SH-SY5Y (cell line): ENCODE measurements around the gene SLC44A5.

ENCODE experiments used
- GATA2 ChIP-seq: IDR thresholded peaks from 2 replicates; pipeline ENCODE4 v1.6.1; 2011; ENCODE audit warnings: mild to moderate bottlenecking, low read depth, low read length
- GATA3 ChIP-seq: IDR thresholded peaks from 2 replicates; pipeline ENCODE4 v1.6.1; 2011; ENCODE audit warnings: low read depth, mild to moderate bottlenecking, low read length, moderate library complexity

SLC44A5 gene

GRCh38 chr1:75611014-75611413, at the start of gene SLC44A5:
Gene SLC44A5 (minus strand): TSS chr1:75611114. CDS start chr1:75541447, 69,667 bp downstream.
- no peak for TF ChIP-seq GATA2
- no peak for TF ChIP-seq GATA3

GRCh38 chr1:75655931-75656330, 45.0 kb upstream of the SLC44A5 start:
- no peak for TF ChIP-seq GATA3
- TF ChIP-seq GATA2, result no peak

DNA sequence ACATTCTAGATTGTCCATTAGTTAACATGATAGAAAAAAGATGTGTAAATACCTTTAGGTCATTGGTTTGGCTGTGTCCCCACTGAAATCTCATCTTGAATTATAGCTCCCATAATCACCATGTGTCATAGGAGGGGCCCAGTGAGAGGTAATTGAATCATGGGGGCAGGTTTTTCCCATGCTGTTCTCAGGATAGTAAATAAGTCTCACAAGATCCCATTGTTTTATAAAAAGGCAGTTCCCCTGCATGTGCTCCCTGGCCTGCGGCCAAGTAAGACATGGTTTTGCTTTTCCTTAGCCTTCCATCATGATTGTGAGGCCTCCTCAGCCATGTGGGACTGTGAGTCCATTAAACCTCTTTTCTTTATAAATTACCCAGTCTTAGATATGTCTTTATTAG, 32.5 kb upstream of the SLC44A5 start:
- no peak for TF ChIP-seq GATA2
- no peak for TF ChIP-seq GATA3

GRCh38 chr1:75641325-75641724, 30.4 kb upstream of the SLC44A5 start:
- TF ChIP-seq GATA3, result no peak
- no peak for TF ChIP-seq GATA2

GRCh38 chr1:75640137-75640536, 29.2 kb upstream of the SLC44A5 start:
- TF ChIP-seq GATA2 (no peak), GATA3 (no peak)

DNA sequence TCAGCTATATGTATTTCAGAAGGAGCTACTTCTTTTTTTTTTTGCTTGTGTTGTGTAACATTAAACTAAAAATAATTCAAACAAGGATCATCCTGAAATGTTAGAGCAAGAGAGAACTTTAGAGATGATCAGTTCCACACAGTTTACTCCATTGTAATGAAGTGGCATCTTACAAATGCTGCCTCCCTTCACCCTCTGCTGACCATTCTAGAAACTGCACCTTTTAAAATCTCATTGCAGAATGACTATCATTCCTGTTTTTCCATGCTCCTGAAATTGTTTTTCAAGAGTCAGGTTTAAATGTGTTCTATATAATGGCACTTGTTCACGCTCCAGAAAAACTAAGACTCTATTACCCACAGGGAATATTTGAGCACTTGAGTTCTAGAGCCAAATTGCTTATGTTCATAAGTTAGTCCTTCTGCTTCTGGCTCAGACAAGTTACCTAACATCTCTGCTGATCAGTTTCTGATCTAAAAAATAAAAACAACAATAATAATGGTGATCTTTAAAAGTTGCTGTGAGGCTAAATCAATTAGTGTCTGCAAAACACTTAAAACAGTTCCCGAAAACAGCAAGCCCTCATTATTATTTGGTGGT, 21.5 kb upstream of the SLC44A5 start:
- TF ChIP-seq GATA2 (no peak), GATA3 (no peak)

DNA sequence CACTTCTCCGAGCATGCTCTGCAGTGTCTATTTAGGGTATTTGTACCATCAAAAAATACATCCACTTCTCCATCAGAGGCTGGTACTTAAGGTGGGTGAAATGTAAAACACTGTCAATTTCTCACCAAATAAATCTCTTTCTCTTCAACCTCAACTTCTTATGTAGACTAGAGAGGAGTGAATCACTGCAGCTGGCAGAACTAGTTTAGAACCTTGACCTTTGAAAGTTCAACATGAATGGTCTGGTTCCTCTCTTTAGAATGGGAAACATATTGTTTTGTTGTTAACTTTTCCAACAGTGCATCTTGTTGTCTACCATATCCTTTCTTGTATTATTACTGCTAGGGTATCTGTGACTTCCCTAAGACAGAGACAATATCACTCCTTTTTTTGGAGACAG, 20.1 kb upstream of the SLC44A5 start:
- TF ChIP-seq GATA2, result no peak

DNA sequence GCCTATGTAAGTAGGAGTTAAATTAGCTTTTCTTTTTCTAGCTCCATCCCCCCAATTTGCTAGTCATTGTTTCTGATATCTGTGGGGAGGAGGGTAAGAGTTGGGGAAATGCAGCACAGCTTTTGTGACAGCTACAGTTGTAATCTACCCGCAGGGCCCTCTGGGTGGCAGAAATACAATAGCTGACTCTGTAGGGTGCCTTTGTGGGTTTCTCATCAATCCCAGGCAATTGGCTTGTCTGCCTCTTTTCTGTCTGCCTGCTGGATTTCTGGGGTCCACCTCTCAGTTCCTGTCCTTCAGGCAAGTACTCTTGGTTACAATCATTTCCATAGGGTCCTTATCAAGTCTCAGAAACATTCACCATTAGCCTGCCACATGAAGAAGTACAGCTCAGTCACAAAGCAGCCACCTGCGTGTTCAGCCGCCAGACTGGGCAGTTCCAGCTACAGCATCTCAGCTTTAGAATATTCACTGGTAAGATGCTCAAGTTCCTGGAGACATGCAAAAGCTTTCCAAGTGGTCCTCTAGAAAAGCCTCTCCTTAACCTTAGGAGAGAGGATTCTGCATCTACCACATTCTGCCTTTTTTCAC, 19.2 kb upstream of the SLC44A5 start:
- no peak for TF ChIP-seq GATA2
- no peak for TF ChIP-seq GATA3

- TF ChIP-seq GATA2, result no peak
These were observed 14.9 kb upstream of the SLC44A5 start for GRCh38 chr1:75625795-75626194.

DNA sequence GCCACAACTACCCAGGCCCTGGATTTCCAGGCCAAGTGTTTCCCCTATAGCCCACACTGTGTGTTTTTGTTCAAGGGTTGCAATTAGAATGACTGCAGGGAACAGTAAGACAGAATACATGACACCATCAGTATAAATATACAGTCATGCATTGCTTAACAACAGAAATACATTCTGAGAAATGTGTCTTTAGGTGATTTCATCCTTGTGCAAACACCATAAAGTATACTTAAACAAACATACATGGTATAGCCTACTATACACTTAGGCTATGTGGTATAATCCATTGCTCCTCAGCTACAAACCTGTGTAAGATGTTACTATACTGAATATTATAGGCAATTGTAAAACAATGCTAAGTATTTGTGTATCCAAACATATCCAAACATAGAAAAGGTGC, 7.5 kb upstream of the SLC44A5 start:
- TF ChIP-seq GATA3, result no peak
- no peak for TF ChIP-seq GATA2

DNA sequence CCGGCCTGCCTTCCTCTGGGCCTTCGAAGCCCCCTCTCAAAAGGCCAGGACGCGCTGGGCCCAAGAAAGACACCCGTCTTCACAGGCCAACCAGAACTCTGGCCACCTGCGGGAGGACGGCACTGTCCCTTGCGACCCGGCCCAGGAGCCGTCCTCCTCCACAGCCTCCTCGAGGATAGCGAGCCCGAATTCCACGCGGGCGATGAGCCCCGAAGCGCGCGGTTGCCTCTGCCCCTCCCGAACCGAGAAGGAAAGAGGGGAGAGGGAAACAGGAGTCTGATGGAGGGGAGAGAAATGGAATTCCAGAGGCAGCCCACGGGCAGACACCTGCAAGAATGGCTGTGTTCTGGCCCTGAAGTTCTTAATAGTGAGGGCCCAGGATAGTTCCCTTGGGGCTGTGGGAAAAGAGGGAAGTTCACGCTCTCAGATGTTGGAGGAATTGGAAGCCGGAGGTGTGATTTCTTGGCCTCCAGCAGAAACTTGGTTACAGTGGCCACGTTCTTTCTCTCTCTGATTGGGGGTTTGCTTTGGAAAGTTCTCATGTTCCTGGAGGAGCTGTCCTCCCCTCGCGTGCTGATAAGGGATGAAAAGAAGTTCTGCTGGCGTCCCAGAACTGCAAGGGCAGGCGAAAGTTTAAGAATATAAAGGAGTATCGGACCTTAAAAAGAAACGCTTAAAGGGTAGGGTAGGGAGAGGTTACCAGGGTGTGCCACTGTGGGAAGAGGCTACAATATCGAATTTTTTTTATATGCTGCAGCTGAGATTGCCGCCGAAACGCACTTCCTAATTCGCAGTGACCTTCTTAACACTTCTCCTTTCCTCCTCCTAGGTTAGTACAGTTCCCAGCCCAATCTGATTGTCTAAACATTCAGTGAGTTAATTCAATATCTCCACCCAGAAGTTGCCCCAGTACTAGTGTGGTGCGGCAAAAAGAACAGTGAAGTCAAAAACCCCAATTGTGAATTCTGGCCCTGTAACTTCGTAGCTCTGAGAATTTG, 5.8 kb upstream of the SLC44A5 start:
- TF ChIP-seq GATA3, result no peak
- TF ChIP-seq GATA2, result no peak

DNA sequence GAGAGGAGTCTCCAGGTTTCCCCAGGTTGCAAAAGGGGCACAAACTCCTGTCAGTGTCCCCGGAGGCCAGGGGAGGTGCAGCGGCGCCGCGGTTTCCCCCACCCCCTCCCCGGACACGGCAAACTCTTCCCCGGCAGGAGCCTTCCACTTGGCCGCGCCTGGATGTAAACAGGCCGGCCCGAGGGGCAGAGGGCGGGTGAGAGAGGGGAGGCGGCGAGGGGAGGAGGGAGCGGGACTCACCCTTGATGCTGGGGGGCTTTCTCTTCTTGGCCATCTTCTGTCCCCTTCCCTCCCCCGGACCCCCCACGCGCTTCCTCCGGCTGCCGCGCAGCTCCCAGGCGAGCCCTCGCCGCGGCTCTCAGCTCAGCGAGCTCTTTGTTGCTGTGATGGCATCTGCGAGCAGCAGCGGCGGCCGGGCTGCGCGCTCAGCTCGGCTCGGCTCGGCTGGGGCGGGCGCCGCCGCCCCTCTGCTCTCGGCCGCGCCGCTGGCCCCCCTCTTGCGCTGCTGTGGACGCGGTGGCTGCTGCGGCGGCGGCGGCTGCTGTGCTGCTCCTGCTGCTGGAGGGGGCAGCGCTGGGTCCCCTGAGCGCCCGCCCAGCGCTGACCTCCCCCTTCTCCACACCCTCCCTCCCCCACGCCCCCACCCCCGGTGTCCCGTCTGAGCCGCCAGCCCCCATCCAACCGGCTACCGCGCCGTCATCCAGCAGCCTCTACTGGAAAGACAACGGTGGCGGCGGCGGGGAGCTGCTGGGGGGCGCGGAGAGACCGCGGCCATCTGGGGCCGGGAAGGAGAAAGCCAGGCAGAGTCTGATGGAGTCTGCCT, 4.9 kb upstream of the SLC44A5 start:
- TF ChIP-seq GATA3, result no peak

GRCh38 chr1:75614399-75614756, 3.5 kb upstream of the SLC44A5 start:
- TF ChIP-seq GATA2 (no peak), GATA3 (no peak)

GRCh38 chr1:75613916-75614315, 3.0 kb upstream of the SLC44A5 start:
- no peak for TF ChIP-seq GATA3
- no peak for TF ChIP-seq GATA2

- no peak for TF ChIP-seq GATA3
- no peak for TF ChIP-seq GATA2
These were observed 2.1 kb upstream of the SLC44A5 start for GRCh38 chr1:75612976-75613375.
